Measurements from ENCODE around the gene SF3B6. TPM values are rescaled to one million over a fixed set of nuclear protein-coding genes. Genes with fewer than 3 reads are reported as not detected.

SF3B6 gene
- total RNA-seq, 1 experiment from 2014 or later = 132 TPM

DNA sequence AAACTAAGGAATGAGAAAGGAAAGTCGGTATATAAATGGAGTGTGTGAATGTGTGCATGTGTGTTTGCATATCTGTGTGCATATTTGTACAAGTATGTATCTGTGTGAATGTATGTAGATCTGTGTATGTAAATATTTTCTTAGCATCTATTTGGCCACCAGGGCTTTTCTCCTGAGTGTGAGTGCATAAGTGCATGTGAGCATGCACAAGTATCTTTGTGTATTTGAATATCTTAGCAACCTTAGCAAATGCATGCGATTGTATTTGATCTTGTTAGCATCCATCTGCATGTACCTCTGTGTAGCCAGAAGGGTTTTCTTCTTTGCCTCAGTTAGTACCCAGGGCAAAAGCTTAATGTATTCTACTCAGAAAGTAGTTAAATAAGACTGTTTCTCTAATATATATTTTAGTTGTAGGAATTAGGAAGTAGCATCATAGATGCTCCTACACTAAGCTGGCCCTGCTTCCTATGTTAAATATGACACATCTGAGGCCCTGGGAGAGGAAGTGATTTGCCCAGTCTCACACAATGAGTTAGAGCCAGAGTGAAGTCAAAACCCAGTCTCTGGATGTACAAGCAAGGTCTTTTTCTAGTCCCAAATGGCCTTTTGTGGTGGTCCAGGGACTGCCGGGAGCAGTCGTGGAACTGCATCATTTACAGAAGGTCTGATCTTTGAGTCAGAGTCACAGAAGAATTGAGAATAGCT, 17.4 kb downstream of the SF3B6 start:
- H2BK12ac ChIP-seq (ENCODE audit: insufficient read length, low read depth, low read length) = no peak overlapping the region
- no CpG with 5 or more reads among the region's 4 CpGs for WGBS (ENCODE audit: extremely low coverage, insufficient read length, low lambda C conversion rate)
- H4K5ac ChIP-seq (ENCODE audit: insufficient read length, low read depth, low read length) = no peak overlapping the region
- H3K4me1 Mint-ChIP-seq = peaks cover 0 to 3% of the 10 kb centered on the region in 2 experiments; a peak in 2 of 4 replicates
- H3K4me2 ChIP-seq (ENCODE audit: insufficient read depth, insufficient read length, low read length) = no peak overlapping the region
- no peak overlapping the region for H3K4ac ChIP-seq (ENCODE audit: low read depth, low read length)
- no peak overlapping the region for H2BK5ac ChIP-seq (ENCODE audit: insufficient read length, low read length)
- peaks cover 23 to 51% (median 40%) of the 10 kb centered on the region in 3 experiments for H3K36me3 Mint-ChIP-seq (ENCODE audit: insufficient read depth in 1 of 3, low read depth in 3 of 3)
- H3K18ac ChIP-seq (ENCODE audit: insufficient read length, low read depth, low read length) = no peak overlapping the region
- H3K4me3 Mint-ChIP-seq = no peak overlapping the region
- H3K27me3 Mint-ChIP-seq (ENCODE audit: low read depth) = no peaks in the 10 kb centered on the region
- no peak overlapping the region for H3K27ac Mint-ChIP-seq
- H3K79me1 ChIP-seq (ENCODE audit: insufficient read depth, low read depth, low read length, poor library complexity, severe bottlenecking) = no peaks in the 10 kb centered on the region
- H3K4me1 ChIP-seq (ENCODE audit: insufficient read depth, low read length) = no peaks in the 10 kb centered on the region
- H2BK120ac ChIP-seq (ENCODE audit: low read depth, low read length, poor library complexity, severe bottlenecking) = no peak overlapping the region
- H3K27me3 ChIP-seq (ENCODE audit: insufficient read depth, low read length) = no peaks in the 10 kb centered on the region
- H3K56ac ChIP-seq (ENCODE audit: insufficient read length, low read depth, low read length) = no peak overlapping the region
- no peak overlapping the region for H2BK15ac ChIP-seq (ENCODE audit: low read depth, low read length)
- no peak overlapping the region for H3K14ac ChIP-seq (ENCODE audit: insufficient read depth, low read length)
- no peak for DNase-seq
- H2BK20ac ChIP-seq (ENCODE audit: low read depth, low read length, poor library complexity, severe bottlenecking) = no peak overlapping the region
- H4K20me1 ChIP-seq (ENCODE audit: control insufficient read depth, insufficient read depth, insufficient read length) = no peaks in the 10 kb centered on the region
- no peaks in the 10 kb centered on the region for H3K23me2 ChIP-seq (ENCODE audit: insufficient read length, low read depth, low read length, poor library complexity, severe bottlenecking)
- H3T11ph ChIP-seq (ENCODE audit: low read length) = no peak overlapping the region
- no peaks in the 10 kb centered on the region for H3K9me3 Mint-ChIP-seq
- no peak overlapping the region for H4K8ac ChIP-seq (replicated peaks; ENCODE audit: insufficient read length, low read depth, low read length)
- H2AFZ ChIP-seq (ENCODE audit: low read length) = no peak overlapping the region
- H3K9ac ChIP-seq (ENCODE audit: extremely low read depth, insufficient read length, low read length) = no peak overlapping the region
- H3K27ac ChIP-seq (ENCODE audit: insufficient read length, low read depth, low read length) = no peak overlapping the region
- H4K91ac ChIP-seq (ENCODE audit: insufficient read length, low read depth, low read length) = no peak overlapping the region
- no peaks in the 10 kb centered on the region for H3K9me3 ChIP-seq (ENCODE audit: control insufficient read depth, low read depth, low read length)
- H3K79me2 ChIP-seq (ENCODE audit: insufficient read depth, low read length) = no peaks in the 10 kb centered on the region
- H3K23ac ChIP-seq (ENCODE audit: insufficient read length, low read depth, low read length) = no peak overlapping the region
- no peak for TF ChIP-seq CTCF (conservative IDR thresholded peaks at IDR 0.05)
- H2AK5ac ChIP-seq (ENCODE audit: insufficient read length, low read length) = no peak overlapping the region
